Ishikawa (cell line): ENCODE data around the gene COMMD4.

Experiments
- CEBPB ChIP-seq: IDR thresholded peaks from 2 replicates; pipeline ENCODE4 v1.6.1; 2012
- EGR1 ChIP-seq: IDR thresholded peaks from 2 replicates; pipeline ENCODE4 v1.6.1; 2012
- EP300 ChIP-seq: IDR thresholded peaks from 2 replicates; pipeline ENCODE4 v1.6.1; 2012; ENCODE audit warnings: borderline replicate concordance
- FOXM1 ChIP-seq: IDR thresholded peaks from 2 replicates; pipeline ENCODE4 v1.6.1; 2012; ENCODE audit warnings: low read depth, borderline replicate concordance
- MAX ChIP-seq: IDR thresholded peaks from 2 replicates; pipeline ENCODE4 v1.6.1; 2012
- TAF1 ChIP-seq: IDR thresholded peaks from 2 replicates; pipeline ENCODE4 v1.6.1; 2012; ENCODE audit warnings: low read depth, mild to moderate bottlenecking
- TEAD4 ChIP-seq: IDR thresholded peaks from 2 replicates; pipeline ENCODE4 v1.6.1; 2012
- YY1 ChIP-seq: IDR thresholded peaks from 2 replicates; pipeline ENCODE4 v1.6.1; 2012; ENCODE audit warnings: low read depth
- TF ChIP-seq, protein P1 (sequence below): IDR thresholded peaks from 2 replicates; pipeline ENCODE4 v1.6.1; 2012
- TF ChIP-seq, protein P2 (sequence below): IDR thresholded peaks from 2 replicates; pipeline ENCODE4 v1.6.1; 2012; ENCODE audit warnings: low read depth, mild to moderate bottlenecking

- no peak for TF ChIP-seq YY1
- peak; percentile 77 for TF ChIP-seq TAF1
- no peak for TF ChIP-seq EP300
- TF ChIP-seq EGR1, result no peak
- no peak for TF ChIP-seq FOXM1
- TF ChIP-seq, protein P1, sequence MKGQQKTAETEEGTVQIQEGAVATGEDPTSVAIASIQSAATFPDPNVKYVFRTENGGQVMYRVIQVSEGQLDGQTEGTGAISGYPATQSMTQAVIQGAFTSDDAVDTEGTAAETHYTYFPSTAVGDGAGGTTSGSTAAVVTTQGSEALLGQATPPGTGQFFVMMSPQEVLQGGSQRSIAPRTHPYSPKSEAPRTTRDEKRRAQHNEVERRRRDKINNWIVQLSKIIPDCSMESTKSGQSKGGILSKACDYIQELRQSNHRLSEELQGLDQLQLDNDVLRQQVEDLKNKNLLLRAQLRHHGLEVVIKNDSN, result peak; percentile 99
- no peak; the same call in 1 of the 2 replicates for TF ChIP-seq TEAD4
- TF ChIP-seq CEBPB, result no peak
- TF ChIP-seq MAX, result peak; percentile 83
- TF ChIP-seq, protein P2, sequence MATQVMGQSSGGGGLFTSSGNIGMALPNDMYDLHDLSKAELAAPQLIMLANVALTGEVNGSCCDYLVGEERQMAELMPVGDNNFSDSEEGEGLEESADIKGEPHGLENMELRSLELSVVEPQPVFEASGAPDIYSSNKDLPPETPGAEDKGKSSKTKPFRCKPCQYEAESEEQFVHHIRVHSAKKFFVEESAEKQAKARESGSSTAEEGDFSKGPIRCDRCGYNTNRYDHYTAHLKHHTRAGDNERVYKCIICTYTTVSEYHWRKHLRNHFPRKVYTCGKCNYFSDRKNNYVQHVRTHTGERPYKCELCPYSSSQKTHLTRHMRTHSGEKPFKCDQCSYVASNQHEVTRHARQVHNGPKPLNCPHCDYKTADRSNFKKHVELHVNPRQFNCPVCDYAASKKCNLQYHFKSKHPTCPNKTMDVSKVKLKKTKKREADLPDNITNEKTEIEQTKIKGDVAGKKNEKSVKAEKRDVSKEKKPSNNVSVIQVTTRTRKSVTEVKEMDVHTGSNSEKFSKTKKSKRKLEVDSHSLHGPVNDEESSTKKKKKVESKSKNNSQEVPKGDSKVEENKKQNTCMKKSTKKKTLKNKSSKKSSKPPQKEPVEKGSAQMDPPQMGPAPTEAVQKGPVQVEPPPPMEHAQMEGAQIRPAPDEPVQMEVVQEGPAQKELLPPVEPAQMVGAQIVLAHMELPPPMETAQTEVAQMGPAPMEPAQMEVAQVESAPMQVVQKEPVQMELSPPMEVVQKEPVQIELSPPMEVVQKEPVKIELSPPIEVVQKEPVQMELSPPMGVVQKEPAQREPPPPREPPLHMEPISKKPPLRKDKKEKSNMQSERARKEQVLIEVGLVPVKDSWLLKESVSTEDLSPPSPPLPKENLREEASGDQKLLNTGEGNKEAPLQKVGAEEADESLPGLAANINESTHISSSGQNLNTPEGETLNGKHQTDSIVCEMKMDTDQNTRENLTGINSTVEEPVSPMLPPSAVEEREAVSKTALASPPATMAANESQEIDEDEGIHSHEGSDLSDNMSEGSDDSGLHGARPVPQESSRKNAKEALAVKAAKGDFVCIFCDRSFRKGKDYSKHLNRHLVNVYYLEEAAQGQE, result no peak
Measured at GRCh38 chr15:75335705-75336355, at the start of gene COMMD4.
